ENCODE data around the gene RNASE2.

RNASE2 gene

GRCh38 chr14:20997115-20997514 is 41.8 kb downstream of the RNASE2 start:
- Histone ChIP-seq H3K36me3 (ENCODE audit: insufficient read depth, low read length) (peaks cover 22% of the 10 kb centered on the region), H3K9ac (ENCODE audit: low read depth, low read length) (no peak overlapping the region)

GRCh38 chr14:20997564-20997963 is 42.3 kb downstream of the RNASE2 start:
- Histone ChIP-seq H3K36me3 (ENCODE audit: insufficient read depth, low read length) (peaks cover 18% of the 10 kb centered on the region), H3K9me3 (ENCODE audit: control insufficient read depth, insufficient read depth, low read length) (no peaks in the 10 kb centered on the region), H3K4me1 (ENCODE audit: insufficient read depth, low read length) (no peaks in the 10 kb centered on the region), H3K9ac (ENCODE audit: low read depth, low read length) (no peak overlapping the region)

More at GRCh38 chr14:20997115-20997514, 41.8 kb downstream of the RNASE2 start:
- H3K9me3 ChIP-seq (ENCODE audit: control insufficient read depth, insufficient read depth, low read length), result no peaks in the 10 kb centered on the region
- no peaks in the 10 kb centered on the region for H3K4me1 ChIP-seq (ENCODE audit: insufficient read depth, low read length)

- Histone ChIP-seq H3K4me1 (ENCODE audit: insufficient read depth, low read length) (no peaks in the 10 kb centered on the region), H3K36me3 (ENCODE audit: insufficient read depth, low read length) (peaks cover 16% of the 10 kb centered on the region), H3K9ac (ENCODE audit: low read depth, low read length) (no peak overlapping the region), H3K9me3 (ENCODE audit: control insufficient read depth, insufficient read depth, low read length) (no peaks in the 10 kb centered on the region)
These were observed 42.9 kb downstream of the RNASE2 start for GRCh38 chr14:20998139-20998538.

GRCh38 chr14:20998674-20999366 is 43.5 kb downstream of the RNASE2 start, which contains the start of gene SLC39A2:
Gene SLC39A2, plus strand, starts transcription at chr14:20999293. Its CDS starts 154 bp downstream, at chr14:20999447.
- Histone ChIP-seq H3K4me1 (ENCODE audit: insufficient read depth, low read length) (no peaks in the 10 kb centered on the region), H3K9ac (ENCODE audit: low read depth, low read length) (no peak within 1 kb of the TSS), H3K36me3 (ENCODE audit: insufficient read depth, low read length) (peaks cover 14% of the 10 kb centered on the region), H3K9me3 (ENCODE audit: control insufficient read depth, insufficient read depth, low read length) (no peaks in the 10 kb centered on the region)

- H3K9ac ChIP-seq (ENCODE audit: low read depth, low read length), result no peak overlapping the region
- H3K9me3 ChIP-seq (ENCODE audit: control insufficient read depth, insufficient read depth, low read length), result no peaks in the 10 kb centered on the region
- H3K4me1 ChIP-seq (ENCODE audit: insufficient read depth, low read length), result no peaks in the 10 kb centered on the region
- H3K36me3 ChIP-seq (ENCODE audit: insufficient read depth, low read length), result peaks cover 11% of the 10 kb centered on the region
These were observed 44.3 kb downstream of the RNASE2 start for GRCh38 chr14:20999591-20999990.

GRCh38 chr14:21001218-21001617 is 45.9 kb downstream of the RNASE2 start:
- no peaks in the 10 kb centered on the region for H3K4me1 ChIP-seq (ENCODE audit: insufficient read depth, low read length)
- peaks cover 2% of the 10 kb centered on the region; the same call in 1 of the 2 replicates for H3K36me3 ChIP-seq (ENCODE audit: insufficient read depth, low read length)
- no peak overlapping the region for H3K9ac ChIP-seq (ENCODE audit: low read depth, low read length)
- no peaks in the 10 kb centered on the region for H3K9me3 ChIP-seq (ENCODE audit: control insufficient read depth, insufficient read depth, low read length)

- H3K36me3 ChIP-seq (ENCODE audit: insufficient read depth, low read length), result no peaks in the 10 kb centered on the region
- H3K9me3 ChIP-seq (ENCODE audit: control insufficient read depth, insufficient read depth, low read length), result no peaks in the 10 kb centered on the region
- H3K9ac ChIP-seq (ENCODE audit: low read depth, low read length), result no peak overlapping the region
- H3K4me1 ChIP-seq (ENCODE audit: insufficient read depth, low read length), result no peaks in the 10 kb centered on the region
These were observed 48.6 kb downstream of the RNASE2 start for GRCh38 chr14:21003788-21004346.

Measured in ES-I3 (cell line).